Peyer's patch (tissue), 4 donors: ENCODE measurements around the gene SUSD4.

Source experiments
- POLR2A ChIP-seq, 2 donors: fragments of 450-650 bp; IDR thresholded peaks; one replicate each; pipeline ENCODE4 v1.5.1; 2017; ENCODE audit warnings: antibody characterized with exemption in 2 of 2, mild to moderate bottlenecking in 2 of 2, moderate library complexity in 2 of 2
- TF ChIP-seq, protein P1 (sequence below), 6 experiments: fragments of 450-650 bp in 4 of 6; fragments of 200-600 bp in 2 of 6; sonication (generic) in 1 of 6; IDR thresholded peaks; one replicate each; pipeline ENCODE4 v1.5.1; 2017 to 2019; ENCODE audit warnings: antibody characterized with exemption in 6 of 6, mild to moderate bottlenecking in 3 of 6, moderate library complexity in 1 of 6

DNA sequence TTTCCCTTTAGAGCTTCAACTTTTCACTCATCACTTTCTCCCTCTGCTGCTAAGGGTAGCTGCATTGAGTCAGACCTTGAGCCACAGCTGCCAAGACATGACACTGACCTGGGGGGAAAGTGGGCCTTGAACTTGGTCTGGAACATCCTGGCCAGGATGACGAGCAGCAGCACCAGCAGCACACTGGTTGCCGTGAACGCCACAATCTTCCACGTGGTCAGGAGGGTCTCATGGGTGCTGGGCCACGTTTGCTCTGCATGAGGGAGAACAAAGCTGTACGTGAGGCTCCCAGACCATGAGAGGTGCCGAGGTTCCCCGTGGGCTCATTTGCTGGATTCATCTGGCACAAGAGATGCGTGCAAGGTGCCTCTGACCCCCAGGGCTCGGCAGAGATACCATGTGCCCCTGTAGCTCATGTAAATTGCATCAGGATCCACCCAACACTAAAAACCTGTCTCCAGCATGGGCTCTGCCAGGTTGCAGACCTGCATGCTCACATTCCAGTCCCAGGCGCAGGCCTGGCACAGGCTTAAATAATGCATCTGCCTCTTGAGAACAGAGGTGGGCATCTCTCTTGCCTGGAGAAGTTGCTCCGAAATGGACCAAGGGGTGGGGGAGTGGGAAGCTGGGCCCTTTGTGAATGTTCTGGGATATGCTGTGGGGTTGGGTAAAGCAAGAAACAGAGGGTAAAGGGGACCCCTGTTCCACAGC lies 136.3 kb downstream of the SUSD4 start:
- TF ChIP-seq, protein P1, sequence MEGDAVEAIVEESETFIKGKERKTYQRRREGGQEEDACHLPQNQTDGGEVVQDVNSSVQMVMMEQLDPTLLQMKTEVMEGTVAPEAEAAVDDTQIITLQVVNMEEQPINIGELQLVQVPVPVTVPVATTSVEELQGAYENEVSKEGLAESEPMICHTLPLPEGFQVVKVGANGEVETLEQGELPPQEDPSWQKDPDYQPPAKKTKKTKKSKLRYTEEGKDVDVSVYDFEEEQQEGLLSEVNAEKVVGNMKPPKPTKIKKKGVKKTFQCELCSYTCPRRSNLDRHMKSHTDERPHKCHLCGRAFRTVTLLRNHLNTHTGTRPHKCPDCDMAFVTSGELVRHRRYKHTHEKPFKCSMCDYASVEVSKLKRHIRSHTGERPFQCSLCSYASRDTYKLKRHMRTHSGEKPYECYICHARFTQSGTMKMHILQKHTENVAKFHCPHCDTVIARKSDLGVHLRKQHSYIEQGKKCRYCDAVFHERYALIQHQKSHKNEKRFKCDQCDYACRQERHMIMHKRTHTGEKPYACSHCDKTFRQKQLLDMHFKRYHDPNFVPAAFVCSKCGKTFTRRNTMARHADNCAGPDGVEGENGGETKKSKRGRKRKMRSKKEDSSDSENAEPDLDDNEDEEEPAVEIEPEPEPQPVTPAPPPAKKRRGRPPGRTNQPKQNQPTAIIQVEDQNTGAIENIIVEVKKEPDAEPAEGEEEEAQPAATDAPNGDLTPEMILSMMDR (IDR thresholded peaks at IDR 0.05) = no peak
- TF ChIP-seq POLR2A (IDR thresholded peaks at IDR 0.05) = no peak
